Heart right ventricle (tissue), 16 donors: Measurements from ENCODE around the gene MRPL27. TPM values are rescaled to one million over a fixed set of nuclear protein-coding genes. Genes with fewer than 3 reads are reported as not detected.

Experiments used
- ATAC-seq, 8 donors: fragments of 200-7000 bp; cut with Tn5 transposase; one replicate each; pipeline ENCODE4 v1.9.1; 2020; ENCODE audit warnings: mild to moderate bottlenecking in 8 of 8, moderate library complexity in 8 of 8, moderate number of reproducible peaks in 1 of 8
- DNase-seq, 2 donors: peaks; one replicate each; pipeline ENCODE4 v3.0.0-alpha.2; 2020
- H3K27ac ChIP-seq, 10 donors: fragments of 200-600 bp; sonication (generic) in 2 of 10; one replicate each; pipeline versions ENCODE4 v1.5.0 to v1.8.0; 2020 to 2022; ENCODE audit warnings: mild to moderate bottlenecking in 3 of 10
- H3K27me3 ChIP-seq, 7 donors: fragments of 200-600 bp; one replicate each; pipeline ENCODE4 v1.8.0; 2021 to 2022; ENCODE audit warnings: mild to moderate bottlenecking in 2 of 7
- H3K36me3 ChIP-seq, 9 donors: fragments of 200-600 bp; sonication (generic) in 1 of 9; one replicate each; pipeline versions ENCODE4 v1.5.0 to v1.8.0; 2020 to 2022; ENCODE audit warnings: mild to moderate bottlenecking in 2 of 9
- H3K4me1 ChIP-seq, 9 donors: fragments of 200-600 bp; sonication (generic) in 1 of 9; one replicate each; pipeline versions ENCODE4 v1.5.0 to v1.8.0; 2020 to 2022; ENCODE audit warnings: mild to moderate bottlenecking in 4 of 9
- H3K4me3 ChIP-seq, 10 donors: fragments of 200-600 bp; sonication (generic) in 2 of 10; one replicate each; pipeline versions ENCODE4 v1.5.0 to v1.8.0; 2020 to 2022; ENCODE audit warnings: mild to moderate bottlenecking in 7 of 10, moderate library complexity in 2 of 10
- H3K9me3 ChIP-seq, 11 donors: fragments of 200-600 bp in 10 of 11; sonication (generic) in 2 of 11; one replicate each; pipeline versions ENCODE4 v1.5.0 to v1.8.0; 2013 to 2022; ENCODE audit warnings: mild to moderate bottlenecking in 2 of 11, control low read depth in 1 of 11, moderate library complexity in 1 of 11
- WGBS, 2 donors: extraction: QIAGEN DNeasy Blood & Tissue Kit; methylation state at CpG; one replicate each; pipeline ENCODE4 v1.1.7; 2013; ENCODE audit warnings: inconsistent platforms in 1 of 2; 5-methylcytosine and 5-hydroxymethylcytosine counted together
- intact Hi-C, 10 donors: fragments of 100-400 bp; cut with DNase I; formaldehyde crosslinking; loops; one replicate each; pipeline versions ENCODE4 v1.11.1 to v1.14.2; 2022
- polyA plus RNA-seq, 2 donors: library from polyadenylated mRNA; stranded (reverse); fragments of 200-250 nt; gene quantifications; one replicate each; pipeline ENCODE4 v1.2.3, GENCODE V29; 2013
- total RNA-seq, 10 donors: library from RNA; stranded (reverse); fragmentation: NEBNext Ultra II Directional in 3 of 10; extraction: Animal tissue kit (Norgen Biotek cat#: 25700) in 3 of 10; gene quantifications; one replicate each; pipeline versions ENCODE4 v1.2.1 to v1.2.4, GENCODE V29; 2021 to 2023
- TF ChIP-seq, protein P1 (sequence below), 9 donors: fragments of 200-600 bp; sonication (generic) in 2 of 9; IDR thresholded peaks; one replicate each; pipeline versions ENCODE4 v1.5.0 to v1.8.0; 2021 to 2022; ENCODE audit warnings: antibody characterized with exemption in 9 of 9, mild to moderate bottlenecking in 5 of 9, moderate library complexity in 1 of 9
- donor health status: Arrhythmogenic right ventricular cardiomyopathy.
- donor health status: ischemic (EF 13 %, LVEDD 7.1; RV severe dilation, severe dysfunction).
- donor health status: healthy with polysubstance abuse.
- donor health status: DM: no; HTN: yes; CAD: no.
- donor health status: DM: no; HTN: no; CAD: no.
- donor health status: ischemic (EF 25% LVEDD 6.9; RV normal size, moderate dysfunction).
- donor health status: ischemic (EF 25% LVEDD 5.7; RV mildly dilated, moderate dysfunction).
- donor health status: healthy.
- donor health status: DM: yes; HTN: yes; CAD: no.
- donor health status: Ischemic cardiomyopathy.
- donor health status: ischemic (EF 35%, LVEDD 5.7; RV mildly dilated, moderate dysfunction).
- donor health status: nonischemic (EF 11% LVEDD 7.7; RV severe dilation, severe dysfunction).
- donor health status: DM: yes; HTN: yes; CAD: no.
- donor health status: PGD.
- donor health status: ischemic (EF 29% LVEDD 5.4; RV normal size, mild dysfunction).
- donor health status: nonischemic (EF 23%, LVEDD 6.1; RV moderate dilation, normal function).

MRPL27 gene
- total and polyA plus RNA-seq, 12 donors: 54.8 to 253 (median 65.2) TPM

- TF ChIP-seq, protein P1, sequence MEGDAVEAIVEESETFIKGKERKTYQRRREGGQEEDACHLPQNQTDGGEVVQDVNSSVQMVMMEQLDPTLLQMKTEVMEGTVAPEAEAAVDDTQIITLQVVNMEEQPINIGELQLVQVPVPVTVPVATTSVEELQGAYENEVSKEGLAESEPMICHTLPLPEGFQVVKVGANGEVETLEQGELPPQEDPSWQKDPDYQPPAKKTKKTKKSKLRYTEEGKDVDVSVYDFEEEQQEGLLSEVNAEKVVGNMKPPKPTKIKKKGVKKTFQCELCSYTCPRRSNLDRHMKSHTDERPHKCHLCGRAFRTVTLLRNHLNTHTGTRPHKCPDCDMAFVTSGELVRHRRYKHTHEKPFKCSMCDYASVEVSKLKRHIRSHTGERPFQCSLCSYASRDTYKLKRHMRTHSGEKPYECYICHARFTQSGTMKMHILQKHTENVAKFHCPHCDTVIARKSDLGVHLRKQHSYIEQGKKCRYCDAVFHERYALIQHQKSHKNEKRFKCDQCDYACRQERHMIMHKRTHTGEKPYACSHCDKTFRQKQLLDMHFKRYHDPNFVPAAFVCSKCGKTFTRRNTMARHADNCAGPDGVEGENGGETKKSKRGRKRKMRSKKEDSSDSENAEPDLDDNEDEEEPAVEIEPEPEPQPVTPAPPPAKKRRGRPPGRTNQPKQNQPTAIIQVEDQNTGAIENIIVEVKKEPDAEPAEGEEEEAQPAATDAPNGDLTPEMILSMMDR (IDR thresholded peaks at IDR 0.05): no peak
- ATAC-seq: peak; percentile 21 to 60 (median 44)
- no peaks in the 10 kb centered on the region for H3K27me3 ChIP-seq
- no peaks in the 10 kb centered on the region for H3K9me3 ChIP-seq
- DNase-seq: peak; percentile 44 to 50
- H3K4me3 ChIP-seq: peak overlapping the region; percentile 69 to 99 (median 92)
- intact Hi-C loops: no loop called here
- peaks cover 6 to 34% (median 31%) of the 10 kb centered on the region in 9 donors for H3K4me1 ChIP-seq
- no peaks in the 10 kb centered on the region for H3K36me3 ChIP-seq
- peak overlapping the region; percentile 22 to 84 (median 66) for H3K27ac ChIP-seq
- 1 to 2% methylated on average over 45 to 57 of the region's 57 CpGs for WGBS, 2 donors
These were observed 26.5 kb downstream of the MRPL27 start for GRCh38 chr17:50346313-50347116.

DNA sequence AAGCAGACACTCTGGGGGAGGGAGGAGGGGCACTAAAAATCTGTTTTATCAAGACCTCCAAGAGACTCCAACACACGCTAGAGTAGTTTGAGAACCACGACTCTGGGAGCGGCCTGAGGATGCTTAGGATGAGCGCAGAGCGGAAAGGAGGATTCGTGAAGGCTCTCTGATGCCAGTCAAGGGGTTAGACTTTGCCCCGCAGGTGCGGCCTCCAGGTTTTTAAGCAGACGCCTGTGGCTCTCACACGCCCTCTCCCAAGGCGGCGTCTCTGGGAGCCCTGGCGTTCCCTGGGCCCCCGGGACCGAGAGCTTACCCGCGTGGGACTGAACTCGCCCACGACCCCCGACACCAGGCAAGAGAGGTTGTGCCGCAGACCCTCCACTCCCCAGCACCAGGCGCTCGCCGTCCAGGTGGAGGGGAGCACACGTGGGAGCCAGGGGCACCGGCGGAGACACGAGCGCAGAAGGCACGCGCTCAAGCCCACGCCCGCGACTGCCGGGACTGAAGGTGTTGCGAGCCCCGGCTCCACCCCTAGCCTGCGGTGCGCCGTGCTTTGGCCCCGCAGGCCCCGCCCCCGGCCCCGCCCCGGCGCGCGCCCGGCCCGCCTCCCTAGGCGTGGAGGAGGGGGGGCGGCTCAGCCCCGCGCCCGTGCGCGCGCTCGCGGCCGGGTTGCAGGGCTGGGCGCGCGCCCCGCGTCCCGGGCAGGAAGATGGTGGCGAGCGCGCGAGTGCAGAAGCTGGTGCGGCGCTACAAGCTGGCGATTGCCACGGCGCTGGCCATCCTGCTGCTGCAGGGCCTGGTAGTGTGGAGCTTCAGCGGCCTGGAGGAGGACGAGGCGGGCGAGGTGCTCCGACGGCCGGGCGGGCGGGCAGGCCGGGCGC is 27.3 kb downstream of the MRPL27 start, which contains the start of gene XYLT2:
XYLT2 (plus strand) TSS at position 695 of the 881 bp plus-strand sequence; CDS start at position 710, 15 bp downstream.
- TF ChIP-seq, protein P1 (IDR thresholded peaks at IDR 0.05): no peak
- ATAC-seq (peak; percentile 86 to 97 (median 92)), DNase-seq (peak; percentile 87 to 90)
- Histone ChIP-seq H3K4me3 (peak within 1 kb of the TSS; percentile 69 to 99 (median 92)), H3K9me3 (no peaks in the 10 kb centered on the region), H3K27me3 (no peaks in the 10 kb centered on the region), H3K4me1 (peaks cover 6 to 34% (median 30%) of the 10 kb centered on the region in 9 donors), H3K36me3 (no peaks in the 10 kb centered on the region), H3K27ac (peak within 1 kb of the TSS; percentile 22 to 84 (median 66))
- 3 to 4% methylated on average over 61 to 86 of the region's 87 CpGs for WGBS, 2 donors
- intact Hi-C loops: no loop called here

- Histone ChIP-seq H3K9me3 (no peaks in the 10 kb centered on the region), H3K27me3 (no peaks in the 10 kb centered on the region), H3K4me3 (no peak overlapping the region), H3K36me3 (no peaks in the 10 kb centered on the region), H3K4me1 (peaks cover 6 to 34% (median 30%) of the 10 kb centered on the region in 9 donors), H3K27ac (no peak overlapping the region)
- intact Hi-C loops: no loop called here
- TF ChIP-seq, protein P1 (IDR thresholded peaks at IDR 0.05): no peak
- ATAC-seq (peak in 4 of 8 donors; percentile 1 to 24 (median 9)), DNase-seq (no peak)
- 59 to 70% methylated on average over 13 of the region's 13 CpGs for WGBS, 2 donors
These were observed 28.1 kb downstream of the MRPL27 start for GRCh38 chr17:50344731-50345365.

DNA sequence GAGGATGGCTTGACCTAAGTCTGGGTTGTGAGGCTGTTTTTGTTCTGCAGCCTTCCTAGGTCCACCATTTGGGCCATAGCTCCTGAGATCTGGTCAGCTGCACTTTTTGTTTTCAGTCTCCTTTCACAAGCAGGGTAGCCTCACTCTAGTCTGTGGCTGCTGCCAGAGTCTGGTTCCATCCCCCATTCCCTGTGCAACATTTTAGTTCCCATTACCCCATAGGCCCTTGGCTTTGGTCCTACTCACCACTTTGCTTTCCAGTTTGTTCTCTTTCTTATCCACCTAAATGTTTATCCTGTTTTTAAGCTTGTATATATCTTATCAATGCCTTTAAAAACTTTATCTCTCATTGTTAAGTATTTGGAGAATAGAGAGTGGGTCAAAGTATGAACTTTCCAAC is 33.6 kb downstream of the MRPL27 start:
- peaks cover 0 to 19% (median 2%) of the 10 kb centered on the region in 11 donors for H3K9me3 ChIP-seq
- no peak overlapping the region for H3K4me3 ChIP-seq
- H3K4me1 ChIP-seq: no peaks in the 10 kb centered on the region
- ATAC-seq: no peak
- peaks cover 0 to 7% (median 0%) of the 10 kb centered on the region in 7 donors for H3K27me3 ChIP-seq
- no peak overlapping the region for H3K27ac ChIP-seq
- H3K36me3 ChIP-seq: no peaks in the 10 kb centered on the region
- intact Hi-C loops: no loop called here
- no peak for DNase-seq
- TF ChIP-seq, protein P1 (IDR thresholded peaks at IDR 0.05): no peak
